H1 (cell line): ENCODE data around the gene SF3A2. TPM values are rescaled to one million over a fixed set of nuclear protein-coding genes. Genes with fewer than 3 reads are reported as not detected.

Source experiments
- CTCF ChIA-PET: fragments of 300-600 bp; sonication (Branson Sonifier 250); formaldehyde crosslinking; loops from one replicate; lab custom pipeline; 2021; ENCODE audit not compliant: partially characterized antibody; lab: Charles Lee
- POLR2A ChIA-PET: fragments of 300-600 bp; sonication (Branson Sonifier 250); formaldehyde crosslinking; loops from one replicate; lab custom pipeline; 2021; ENCODE audit warnings: inconsistent platforms; ENCODE audit not compliant: partially characterized antibody; lab: Charles Lee
- DNase-seq, 2 experiments: peaks; one replicate each; pipeline versions ENCODE4 v3.0.0 to v3.0.0-alpha.2; 2010 to 2022; ENCODE audit warnings: low spot score in 2 of 2, low read depth in 1 of 2, mixed read lengths in 1 of 2
- FAIRE-seq: peaks from 2 replicates; lab custom pipeline; 2011; peaks lifted over from hg19 to GRCh38; lab: Jason Lieb, UNC
- H2AFZ ChIP-seq: 2 replicates; pipeline ENCODE4 v1.8.1; 2012; ENCODE audit warnings: low read length, inconsistent platforms
- H2AK5ac ChIP-seq: 2 replicates; pipeline ENCODE4 v1.6.1; 2013; ENCODE audit warnings: low read depth, low read length
- H2BK120ac ChIP-seq: replicated peaks from 2 replicates; pipeline ENCODE3; 2013; ENCODE audit warnings: low read depth, low read length, inconsistent platforms
- H2BK12ac ChIP-seq: 2 replicates; pipeline ENCODE4 v1.6.1; 2013; ENCODE audit warnings: low read depth, low read length
- H2BK15ac ChIP-seq: 2 replicates; pipeline ENCODE4 v1.6.1; 2013; ENCODE audit warnings: low read length
- H2BK20ac ChIP-seq: 2 replicates; pipeline ENCODE4 v1.6.1; 2013; ENCODE audit warnings: low read length
- H2BK5ac ChIP-seq: 2 replicates; pipeline ENCODE4 v1.6.1; 2013; ENCODE audit warnings: low read depth, low read length
- H3K14ac ChIP-seq: 2 replicates; pipeline ENCODE4 v1.6.1; 2013; ENCODE audit warnings: inconsistent platforms; ENCODE audit not compliant: insufficient read length
- H3K18ac ChIP-seq: 2 replicates; pipeline ENCODE4 v1.6.1; 2013; ENCODE audit warnings: low read length; ENCODE audit errors: extremely low read depth
- H3K23ac ChIP-seq: 2 replicates; pipeline ENCODE4 v1.6.1; 2013; ENCODE audit warnings: inconsistent platforms; ENCODE audit not compliant: insufficient read length
- H3K23me2 ChIP-seq: 2 replicates; pipeline ENCODE4 v1.6.1; 2013; ENCODE audit warnings: low read depth, low read length
- H3K27ac ChIP-seq: 2 replicates; pipeline ENCODE4 v1.6.1; 2011; ENCODE audit warnings: low read depth, low read length, inconsistent platforms
- H3K27me3 ChIP-seq, 4 experiments: replicated peaks in 1 of 4; 1 replicate in 1 of 4; 2 replicates in 3 of 4; pipeline versions ENCODE4 v1.6.1 to v1.8.1; 2011 to 2013; ENCODE audit warnings: low read length in 3 of 4, mild to moderate bottlenecking in 3 of 4, inconsistent platforms in 2 of 4, mixed read lengths in 2 of 4, moderate library complexity in 1 of 4; ENCODE audit not compliant: control insufficient read depth in 3 of 4, insufficient read depth in 3 of 4; ENCODE audit errors: extremely low read depth in 1 of 4
- H3K36me3 ChIP-seq, 4 experiments: 2 replicates each; pipeline versions ENCODE4 v1.6.1 to v1.8.1; 2011 to 2013; ENCODE audit warnings: mild to moderate bottlenecking in 4 of 4, low read length in 3 of 4, moderate library complexity in 2 of 4, control low read depth in 1 of 4, inconsistent platforms in 1 of 4; ENCODE audit not compliant: insufficient read depth in 4 of 4, control insufficient read depth in 2 of 4
- H3K4ac ChIP-seq: replicated peaks from 2 replicates; pipeline ENCODE3; 2013; ENCODE audit warnings: low read length, low read depth, mixed read lengths, inconsistent platforms; ENCODE audit not compliant: insufficient read length
- H3K4me1 ChIP-seq, 4 experiments: replicated peaks in 1 of 4; 1 replicate in 1 of 4; 2 replicates in 3 of 4; pipeline versions ENCODE4 v1.6.1 to v1.8.1; 2011 to 2013; ENCODE audit warnings: low read length in 3 of 4, inconsistent platforms in 2 of 4, mixed read lengths in 1 of 4; ENCODE audit not compliant: insufficient read depth in 4 of 4, control insufficient read depth in 3 of 4
- H3K4me2 ChIP-seq, 2 experiments: 2 replicates each; pipeline versions ENCODE4 v1.6.1 to v1.8.1; 2011 to 2013; ENCODE audit warnings: low read depth in 2 of 2, low read length in 2 of 2, control low read depth in 1 of 2, inconsistent platforms in 1 of 2, mild to moderate bottlenecking in 1 of 2; ENCODE audit not compliant: insufficient read depth in 1 of 2
- H3K4me3 ChIP-seq, 4 experiments: fragments of 200-600, 300-600 bp in 1 of 4; sonication (generic), shearing (Covaris generic), sonication (Bioruptor Twin) in 1 of 4; 2 replicates each; pipeline versions ENCODE4 v1.5.1 to v1.8.1; 2011 to 2016; ENCODE audit warnings: low read length in 4 of 4, low read depth in 3 of 4, control low read depth in 2 of 4, inconsistent platforms in 2 of 4, mild to moderate bottlenecking in 2 of 4, mixed read lengths in 1 of 4, moderate library complexity in 1 of 4; ENCODE audit not compliant: insufficient read depth in 2 of 4; ENCODE audit errors: extremely low read depth in 1 of 4
- H3K56ac ChIP-seq: replicated peaks from 2 replicates; pipeline ENCODE3; 2013; ENCODE audit warnings: low read depth, mild to moderate bottlenecking, mixed read lengths, low read length, inconsistent platforms; ENCODE audit not compliant: insufficient read length
- H3K79me1 ChIP-seq: 2 replicates; pipeline ENCODE4 v1.6.1; 2013; ENCODE audit warnings: low read depth, low read length, control low read depth
- H3K79me2 ChIP-seq, 2 experiments: 2 replicates each; pipeline versions ENCODE4 v1.6.1 to v1.8.1; 2012 to 2013; ENCODE audit warnings: low read length in 2 of 2, mild to moderate bottlenecking in 2 of 2, inconsistent platforms in 1 of 2; ENCODE audit not compliant: insufficient read depth in 2 of 2, control insufficient read depth in 1 of 2
- H3K9ac ChIP-seq, 4 experiments: replicated peaks in 1 of 4; 1 replicate in 1 of 4; 2 replicates in 3 of 4; pipeline versions ENCODE4 v1.6.1 to v1.8.1; 2011 to 2013; ENCODE audit warnings: low read depth in 3 of 4, low read length in 3 of 4, control low read depth in 2 of 4, mild to moderate bottlenecking in 2 of 4, moderate library complexity in 2 of 4, inconsistent platforms in 1 of 4; ENCODE audit errors: extremely low read depth in 1 of 4
- H3K9me3 ChIP-seq, 2 experiments: 2 replicates each; pipeline versions ENCODE4 v1.6.1 to v1.8.1; 2012 to 2013; ENCODE audit warnings: mild to moderate bottlenecking in 2 of 2, moderate library complexity in 2 of 2, control low read depth in 1 of 2, inconsistent platforms in 1 of 2, low read depth in 1 of 2, low read length in 1 of 2, mixed read lengths in 1 of 2; ENCODE audit not compliant: insufficient read depth in 2 of 2
- H4K20me1 ChIP-seq, 2 experiments: replicated peaks in 1 of 2; 2 replicates each; pipeline versions ENCODE3 to v1.8.1; 2011 to 2013; ENCODE audit warnings: inconsistent platforms in 2 of 2, low read length in 2 of 2, mild to moderate bottlenecking in 1 of 2; ENCODE audit not compliant: insufficient read depth in 2 of 2, control insufficient read depth in 1 of 2
- H4K5ac ChIP-seq: 2 replicates; pipeline ENCODE4 v1.6.1; 2013; ENCODE audit warnings: low read length, low read depth, mixed read lengths, inconsistent platforms; ENCODE audit not compliant: insufficient read length
- H4K8ac ChIP-seq: 2 replicates; pipeline ENCODE4 v1.8.0; 2013; ENCODE audit warnings: mild to moderate bottlenecking, moderate library complexity, low read length, inconsistent platforms; ENCODE audit not compliant: insufficient read depth; ENCODE audit errors: extremely low read depth
- H4K91ac ChIP-seq: replicated peaks from 2 replicates; pipeline ENCODE3; 2013; ENCODE audit warnings: low read length, mixed read lengths, inconsistent platforms; ENCODE audit not compliant: insufficient read length
- ASH2L ChIP-seq: fragments of 200-600, 300-600 bp; sonication (generic); IDR thresholded peaks from one replicate; pipeline ENCODE4 v1.7.1; 2017; ENCODE audit warnings: low read length
- CTBP2 ChIP-seq: IDR thresholded peaks from 2 replicates; pipeline ENCODE4 v1.7.0; 2011; ENCODE audit warnings: borderline replicate concordance, mild to moderate bottlenecking, moderate library complexity, mixed read lengths, low read length; ENCODE audit not compliant: insufficient read depth, insufficient read length
- EGR1 ChIP-seq: IDR thresholded peaks from 2 replicates; pipeline ENCODE4 v1.6.1; 2011; ENCODE audit warnings: low read depth, low read length, borderline replicate concordance
- KDM5A ChIP-seq: fragments of 200-600 bp; IDR thresholded peaks from 2 replicates; pipeline ENCODE4 v1.7.1; 2012; ENCODE audit warnings: mild to moderate bottlenecking, low read length, inconsistent platforms, mixed read lengths
- PHF8 ChIP-seq: fragments of 200-600 bp; sonication (generic); conservative IDR thresholded peaks from 2 replicates; pipeline ENCODE4 v1.7.1; 2012; ENCODE audit warnings: low read depth, mild to moderate bottlenecking, inconsistent platforms, low read length, moderate library complexity
- POLR2A ChIP-seq, 2 experiments: IDR thresholded peaks; 1 replicate in 1 of 2; 2 replicates in 1 of 2; pipeline ENCODE4 v1.6.1; 2011; ENCODE audit warnings: low read depth in 2 of 2, low read length in 2 of 2, mild to moderate bottlenecking in 2 of 2; ENCODE audit errors: control extremely low read depth in 1 of 2
- SIN3A ChIP-seq, 2 experiments: IDR thresholded peaks in 1 of 2; conservative IDR thresholded peaks in 1 of 2; 2 replicates each; pipeline ENCODE4 v1.6.1; 2011 to 2012; ENCODE audit warnings: low read length in 2 of 2, improper control_type of control experiment in 1 of 2, low read depth in 1 of 2, mild to moderate bottlenecking in 1 of 2
- ZNF274 ChIP-seq: IDR thresholded peaks from 2 replicates; pipeline ENCODE4 v1.7.0; 2012; ENCODE audit warnings: low read length, borderline replicate concordance; ENCODE audit errors: extremely low read depth
- WGBS, 2 experiments: shearing (Covaris generic) in 1 of 2; methylation state at CpG; one replicate each; pipeline versions ENCODE4 v1.1.6 to v1.1.7; 2013 to 2015; ENCODE audit warnings: low lambda C conversion rate in 2 of 2, mixed read lengths in 2 of 2, inconsistent platforms in 1 of 2, low coverage in 1 of 2, missing lambda C conversion rate in 1 of 2; ENCODE audit not compliant: insufficient replicate concordance in 2 of 2, insufficient coverage in 1 of 2, insufficient read length in 1 of 2; ENCODE audit errors: extremely low coverage in 1 of 2, missing lambda C conversion rate in 1 of 2; 5-methylcytosine and 5-hydroxymethylcytosine counted together
- polyA plus RNA-seq, 7 experiments: library from polyadenylated mRNA; depleted of rRNA in 3 of 7; stranded (reverse) in 5 of 7; unstranded in 2 of 7; fragments of >200 nt in 5 of 7; fragments of 200-250 nt in 2 of 7; gene quantifications; 1 replicate in 5 of 7; 2 replicates in 1 of 7; 4 replicates in 1 of 7; pipeline versions ENCODE4 v1.2.1 to v1.2.3, GENCODE V29; 2011 to 2013; ENCODE audit warnings: missing spikeins in 2 of 7, mixed read lengths in 2 of 7
- total RNA-seq: library from RNA; stranded (reverse); fragmentation: NEBNext Ultra II Directional; extraction: Animal tissue kit (Norgen Biotek cat#: 25700); gene quantifications from 2 replicates; pipeline ENCODE4 v1.2.1, GENCODE V29; 2021
- TF ChIP-seq, protein P1 (sequence below): IDR thresholded peaks from 2 replicates; pipeline ENCODE4 v1.6.1; 2011; ENCODE audit warnings: low read depth, mild to moderate bottlenecking, low read length; ENCODE audit not compliant: insufficient read depth

The SF3A2 gene
- total and polyA plus RNA-seq, 2 of the 8 experiments (the other 6 are each of a cell fraction or from before 2014, with no cell fraction given), result 15.3 to 146 TPM

DNA sequence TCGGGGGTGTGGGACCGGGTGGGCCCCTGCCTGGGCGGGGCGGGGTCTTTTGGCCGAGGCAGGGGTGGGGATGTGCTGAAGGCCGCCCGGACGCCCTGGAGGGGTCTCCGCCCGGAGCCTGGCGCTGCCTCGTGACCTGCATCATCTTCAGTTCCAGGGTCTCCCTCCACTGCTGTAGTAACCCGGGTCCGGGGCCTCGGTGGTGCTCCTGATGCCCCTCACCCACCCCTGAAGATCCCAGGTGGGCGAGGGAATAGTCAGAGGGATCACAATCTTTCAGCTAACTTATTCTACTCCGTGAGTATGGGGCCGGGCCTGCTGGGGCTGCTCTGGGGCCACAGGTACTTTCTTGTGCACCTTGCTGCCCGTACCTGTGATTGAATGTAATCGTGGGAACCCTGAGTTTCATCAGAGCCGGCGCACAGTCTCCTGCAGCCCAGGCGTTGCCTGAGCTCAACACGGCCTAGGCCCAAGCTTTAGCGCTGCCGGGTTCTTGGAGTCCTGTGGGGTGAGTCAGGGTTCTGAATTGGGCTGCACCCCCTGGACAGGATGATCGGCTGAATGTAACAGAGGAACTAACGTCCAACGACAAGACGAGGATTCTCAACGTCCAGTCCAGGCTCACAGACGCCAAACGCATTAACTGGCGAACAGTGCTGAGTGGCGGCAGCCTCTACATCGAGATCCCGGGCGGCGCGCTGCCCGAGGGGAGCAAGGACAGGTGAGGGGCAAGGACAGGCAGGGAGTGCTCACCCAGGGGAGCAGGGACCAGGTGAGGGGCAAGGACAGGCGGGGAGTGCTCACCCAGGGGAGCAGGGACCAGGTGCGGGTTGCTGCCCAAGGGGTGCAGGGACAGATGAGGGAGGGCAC lies 34.8 kb downstream of the SF3A2 start:
- H2BK20ac ChIP-seq, result no peak overlapping the region
- no peak for FAIRE-seq
- H2BK15ac ChIP-seq, result no peak overlapping the region
- ChIA-PET POLR2A (interaction anchor here (0.6 to 23.4 kb wide), 21 partner anchors 8 to 207 kb away, joined by 3 to 330 read pairs (median 6); partner anchors contain the start of genes AMH, JSRP1, LSM7 and PLEKHJ1), CTCF (interaction anchor here (0.6 to 5.3 kb wide), 7 partner anchors 9 to 301 kb away, joined by 3 to 46 read pairs (median 5); partner anchors contain the start of gene TMPRSS9)
- no peak overlapping the region for H2BK120ac ChIP-seq
- no peak overlapping the region for H2AFZ ChIP-seq
- no peak overlapping the region for H3K56ac ChIP-seq
- no peak overlapping the region for H2BK12ac ChIP-seq
- H3K36me3 ChIP-seq, result peaks cover 3 to 23% (median 9%) of the 10 kb centered on the region in 4 experiments; a peak in 5 of 8 replicates
- no peak overlapping the region for H2AK5ac ChIP-seq
- no peak overlapping the region for H3K14ac ChIP-seq
- DNase-seq, result no peak
- peaks cover 20 to 40% of the 10 kb centered on the region in 2 experiments; a peak in 3 of 4 replicates for H3K79me2 ChIP-seq
- H3K18ac ChIP-seq, result no peak overlapping the region; the same call in 1 of the 2 replicates
- H3K27me3 ChIP-seq, result no peaks in the 10 kb centered on the region
- H3K23ac ChIP-seq, result no peak overlapping the region
- peak overlapping the region; percentile 65 to 73 for H3K4me2 ChIP-seq
- peak overlapping the region; percentile 78; the same call in 1 of the 2 replicates for H2BK5ac ChIP-seq
- no peak overlapping the region for H4K91ac ChIP-seq
- no peak overlapping the region for H3K4ac ChIP-seq
- H3K4me3 ChIP-seq, result peak overlapping the region; percentile 87 to 100 (median 94)
- no peaks in the 10 kb centered on the region for H3K9me3 ChIP-seq
- no peak overlapping the region for H3K27ac ChIP-seq
- no peak overlapping the region for H4K5ac ChIP-seq
- H4K20me1 ChIP-seq, result peaks cover 22 to 30% of the 10 kb centered on the region in 2 experiments
- H3K9ac ChIP-seq, result peak overlapping the region; percentile 49 to 84 (median 66); a peak in 6 of 7 replicates
- TF ChIP-seq CTBP2, result no peak
- TF ChIP-seq EGR1, result no peak
- TF ChIP-seq SIN3A (conservative IDR thresholded peaks at IDR 0.05 in 1 of 2, IDR thresholded peaks at IDR 0.05 in 1 of 2; ENCODE audit: low read depth in 1 of 2, low read length in 2 of 2), result no peak
- no peak for TF ChIP-seq POLR2A (IDR thresholded peaks at IDR 0.05; ENCODE audit: control extremely low read depth in 1 of 2, low read depth in 2 of 2, low read length in 2 of 2)
- TF ChIP-seq PHF8, result no peak
- no peak for TF ChIP-seq ZNF274
- no peak for TF ChIP-seq KDM5A
- TF ChIP-seq, protein P1, sequence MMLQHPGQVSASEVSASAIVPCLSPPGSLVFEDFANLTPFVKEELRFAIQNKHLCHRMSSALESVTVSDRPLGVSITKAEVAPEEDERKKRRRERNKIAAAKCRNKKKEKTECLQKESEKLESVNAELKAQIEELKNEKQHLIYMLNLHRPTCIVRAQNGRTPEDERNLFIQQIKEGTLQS, result no peak
- TF ChIP-seq ASH2L, result no peak
- H3K23me2 ChIP-seq, result peaks cover 5% of the 10 kb centered on the region; the same call in 1 of the 2 replicates
- H3K4me1 ChIP-seq, result peaks cover 0 to 18% (median 7%) of the 10 kb centered on the region in 4 experiments; a peak in 5 of 7 replicates
- no peak overlapping the region; the same call in none of the 2 replicates for H4K8ac ChIP-seq
- peaks cover 3% of the 10 kb centered on the region; the same call in 1 of the 2 replicates for H3K79me1 ChIP-seq
- 65% methylated on average over 35 of the region's 43 CpGs; no CpG with 5 or more reads in 1 of the 2 experiments for WGBS, 2 experiments
